HG03139 (cell line): ENCODE results near the gene MAD2L2.

Experiments used
- ATAC-seq: cut with Tn5 transposase; IDR thresholded peaks from one replicate; pipeline ENCODE4 v1.9.1; 2021; ENCODE audit not compliant: unreplicated experiment

Gene MAD2L2

DNA sequence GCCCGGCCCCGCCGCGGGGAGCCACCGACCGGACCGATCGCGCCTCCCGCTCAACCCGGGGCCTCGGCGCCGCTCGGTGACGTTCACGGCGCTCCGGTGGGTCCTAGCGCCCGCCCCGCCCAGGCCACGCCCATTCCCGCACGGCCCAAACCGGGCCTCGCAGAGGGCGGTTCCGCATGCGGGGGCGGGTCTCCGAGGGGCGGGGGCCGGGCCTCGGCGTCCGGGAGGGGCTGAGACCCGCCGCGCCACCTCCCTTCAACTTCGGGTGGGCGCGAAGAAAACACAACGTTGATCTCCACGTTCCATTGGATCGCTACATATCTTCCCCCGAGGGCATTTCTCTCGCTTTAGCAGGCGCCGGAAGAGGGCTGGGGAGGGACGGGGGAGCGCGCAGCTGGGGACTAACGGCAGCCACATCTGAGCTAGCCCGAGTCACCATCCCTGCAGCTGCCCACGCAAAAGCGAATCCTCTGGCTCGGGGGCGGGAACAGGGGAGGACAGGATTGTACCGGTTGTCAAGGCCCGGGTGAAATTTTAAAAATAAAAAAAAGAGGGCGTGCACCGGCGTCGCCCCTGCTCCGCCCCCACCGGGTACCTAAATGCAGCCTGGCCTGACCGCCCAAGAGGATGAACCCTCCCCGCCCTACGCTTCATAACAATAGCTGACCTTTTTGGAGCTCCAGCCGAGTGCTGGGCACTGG lies at the start of gene MAD2L2:
MAD2L2 (minus strand) TSS at position 78 of the 701 bp plus-strand sequence. CDS start 547 bp downstream, outside the sequence.
- peak; percentile 77 for ATAC-seq

DNA sequence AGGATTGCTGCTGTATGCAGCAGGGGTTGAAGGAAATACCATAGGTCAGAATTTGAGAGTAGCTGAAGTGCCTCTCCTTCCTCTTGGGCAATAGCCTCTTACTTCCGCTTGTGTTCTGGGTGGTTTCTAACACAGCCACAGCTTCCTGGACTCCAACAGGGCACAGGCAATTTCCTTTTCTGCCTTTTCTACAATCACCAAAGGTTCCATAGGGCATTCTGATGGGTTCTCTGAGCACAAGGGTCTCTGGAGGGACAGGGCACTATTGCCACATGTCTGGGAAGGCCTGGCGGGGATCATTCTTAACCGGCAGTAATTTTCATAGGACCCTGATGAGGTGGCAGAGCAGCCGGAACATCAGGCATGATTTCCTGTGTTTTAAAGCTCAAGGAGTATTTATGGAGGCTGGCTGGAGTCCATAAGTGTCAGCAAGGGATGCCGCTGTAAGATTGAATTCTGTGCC lies 49.5 kb upstream of the MAD2L2 start:
- peak; percentile 50 for ATAC-seq

DNA sequence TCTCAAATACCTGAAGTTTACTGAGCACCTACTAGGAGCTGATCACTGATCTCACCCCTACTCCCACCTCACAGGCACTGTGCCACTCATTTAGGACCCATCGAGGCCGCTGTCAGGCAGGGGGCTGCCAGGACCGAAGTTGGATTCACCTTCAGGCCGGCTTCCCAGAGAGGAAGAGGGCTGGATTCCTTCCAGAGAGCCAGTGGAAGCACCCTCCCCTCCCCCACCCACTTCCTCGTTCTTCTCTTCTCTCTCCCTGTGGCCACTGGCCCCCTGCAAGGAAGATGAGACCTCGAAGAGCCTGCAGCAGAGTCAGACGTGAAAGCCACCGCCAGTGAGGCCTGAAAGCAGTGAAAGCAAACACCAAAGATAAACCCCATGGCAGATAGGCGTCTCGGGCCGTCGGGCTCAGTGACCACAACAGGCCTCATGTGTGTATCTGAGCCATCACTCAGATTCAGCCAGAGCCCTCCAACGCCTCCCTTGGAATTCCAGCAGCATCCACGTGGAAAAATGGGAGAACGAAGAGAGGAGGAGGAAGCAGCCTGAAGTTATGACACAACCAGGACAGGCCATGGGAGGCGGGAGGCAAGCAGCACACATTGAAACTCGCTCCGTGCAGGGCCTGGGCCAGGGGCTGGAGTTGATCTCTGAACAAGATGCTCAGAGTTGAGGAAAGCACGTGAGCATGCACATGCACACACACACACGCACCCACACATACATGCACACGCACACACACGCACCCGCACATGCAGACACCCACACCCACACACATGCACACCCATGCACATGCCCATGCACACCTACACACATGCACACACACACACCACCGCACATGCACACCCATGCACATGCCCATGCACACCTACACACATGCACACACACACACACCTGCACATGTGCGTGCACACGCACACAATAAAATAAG lies 48.8 kb upstream of the MAD2L2 start:
- no peak for ATAC-seq

DNA sequence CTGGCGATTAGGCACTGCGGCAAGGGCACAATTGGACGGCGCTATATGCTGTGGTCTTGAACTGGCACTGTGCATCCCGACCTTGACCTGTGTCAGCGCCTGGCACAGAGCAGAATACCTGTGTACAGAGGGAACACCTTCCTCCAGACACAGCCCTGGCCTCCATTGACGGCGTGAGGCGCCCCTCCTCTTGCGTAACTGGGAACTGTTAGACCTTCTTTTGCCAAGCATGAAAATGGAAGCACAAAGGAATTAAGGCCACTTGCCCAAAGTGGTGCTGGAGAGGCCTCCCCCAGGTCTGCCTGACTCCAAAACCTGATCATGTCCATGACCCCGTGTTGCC lies 48.2 kb upstream of the MAD2L2 start:
- no peak for ATAC-seq

DNA sequence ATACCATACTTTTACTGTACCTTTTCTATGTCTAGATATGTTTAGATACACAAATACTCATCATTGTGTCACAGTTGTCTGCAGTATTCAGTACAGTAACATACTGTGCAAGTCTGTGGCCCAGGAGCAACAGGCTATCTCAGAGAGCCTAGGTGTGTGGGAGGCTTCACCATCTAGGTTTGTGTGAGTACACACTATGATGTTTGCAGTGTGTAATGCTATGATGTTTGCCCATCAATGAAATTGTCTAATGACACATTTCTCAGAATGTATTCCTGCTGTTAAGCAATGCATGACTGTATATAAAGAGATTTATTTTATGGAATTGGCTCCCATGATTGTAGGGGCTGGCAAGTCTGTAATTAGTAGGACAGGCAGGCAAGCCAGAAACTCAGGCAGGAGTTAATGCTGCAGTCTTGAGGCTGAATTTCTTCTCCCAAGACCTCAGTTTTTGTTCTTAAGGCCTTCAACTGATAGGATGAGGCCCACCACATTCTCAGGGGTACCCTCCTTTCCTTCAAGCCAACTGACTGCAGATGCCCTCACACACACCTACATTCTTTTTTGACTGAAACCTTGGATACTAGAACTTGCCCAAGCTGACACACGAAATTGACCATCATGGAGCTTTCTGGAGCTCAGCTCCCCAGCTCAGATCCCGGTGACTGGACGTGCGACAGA lies 47.3 kb upstream of the MAD2L2 start:
- ATAC-seq = no peak

DNA sequence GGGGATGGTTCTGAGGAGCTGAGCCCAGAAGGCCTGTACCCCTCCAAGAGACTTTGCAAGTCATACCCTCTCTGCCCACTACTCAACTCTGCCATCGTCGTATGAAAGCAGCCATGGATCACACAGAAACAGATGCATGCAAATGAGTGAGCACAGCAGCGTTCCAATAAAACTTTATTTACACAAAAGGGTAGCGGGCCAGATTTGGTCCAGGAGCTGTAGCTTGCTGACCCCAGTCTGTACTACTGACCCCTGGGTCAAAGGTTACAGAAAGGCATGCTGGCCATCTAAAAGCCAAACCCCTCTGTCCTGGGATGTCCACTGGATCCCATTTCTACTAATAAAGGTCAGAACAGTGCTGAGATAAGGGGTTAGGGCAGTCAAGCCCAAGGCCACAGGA lies 46.2 kb upstream of the MAD2L2 start:
- no peak for ATAC-seq

DNA sequence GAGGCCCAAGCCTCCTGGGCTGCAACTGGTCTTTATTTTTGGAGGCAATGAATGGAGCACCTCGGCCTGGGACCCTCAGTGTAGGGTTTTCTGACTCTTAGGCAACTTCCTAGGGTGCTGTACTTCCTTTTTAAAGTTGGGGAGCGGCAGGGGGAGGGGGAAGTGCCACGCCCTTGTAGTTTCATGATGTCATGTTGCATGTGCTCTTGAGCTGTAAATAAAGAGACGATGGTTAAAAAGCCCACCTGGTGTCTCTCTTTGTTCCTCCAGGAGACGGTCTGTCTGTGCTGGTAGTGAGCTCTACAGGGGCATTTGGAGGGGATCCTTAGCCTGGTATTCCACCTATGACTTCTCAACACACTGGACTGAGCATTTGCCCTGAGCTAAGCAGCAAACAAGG lies 44.7 kb upstream of the MAD2L2 start:
- no peak for ATAC-seq

DNA sequence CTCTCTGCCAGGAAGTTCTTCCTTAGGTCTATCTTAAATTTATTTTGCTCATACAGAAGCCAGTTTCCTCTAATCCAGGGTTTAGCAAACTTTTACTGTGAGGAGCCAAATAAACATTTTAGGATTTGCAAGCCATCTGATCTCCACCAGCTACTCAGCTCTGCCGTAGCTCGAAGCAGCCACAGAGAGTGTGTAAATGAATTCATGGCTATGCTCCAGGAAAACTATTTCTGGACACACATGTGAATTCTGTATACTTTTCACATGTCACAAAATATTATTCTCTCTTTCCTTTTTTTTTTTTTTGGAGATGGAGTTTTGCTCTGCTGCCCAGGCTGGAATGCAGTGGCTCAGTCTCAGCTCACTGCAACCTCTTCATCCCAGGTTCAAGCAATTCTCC lies 41.6 kb upstream of the MAD2L2 start:
- no peak for ATAC-seq

DNA sequence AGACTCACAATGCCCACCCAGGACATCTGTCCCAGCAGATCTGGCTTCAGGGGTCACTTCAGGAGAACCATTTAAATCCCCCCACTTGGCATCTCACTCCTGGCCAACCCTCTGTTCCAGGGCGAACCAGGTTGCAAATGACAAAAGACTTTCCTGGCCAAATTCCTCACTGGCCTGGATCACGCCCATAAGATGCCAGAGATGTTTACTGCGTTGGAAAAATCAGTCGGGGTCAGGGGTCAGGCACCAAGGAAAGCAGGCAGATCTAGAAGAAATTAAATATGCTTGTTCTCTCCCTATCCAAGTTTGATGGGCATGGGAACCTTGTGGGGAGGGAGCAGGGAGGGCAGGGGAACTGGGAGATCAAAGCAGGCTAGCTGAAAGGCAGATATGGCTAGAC lies 40.4 kb upstream of the MAD2L2 start:
- no peak for ATAC-seq

DNA sequence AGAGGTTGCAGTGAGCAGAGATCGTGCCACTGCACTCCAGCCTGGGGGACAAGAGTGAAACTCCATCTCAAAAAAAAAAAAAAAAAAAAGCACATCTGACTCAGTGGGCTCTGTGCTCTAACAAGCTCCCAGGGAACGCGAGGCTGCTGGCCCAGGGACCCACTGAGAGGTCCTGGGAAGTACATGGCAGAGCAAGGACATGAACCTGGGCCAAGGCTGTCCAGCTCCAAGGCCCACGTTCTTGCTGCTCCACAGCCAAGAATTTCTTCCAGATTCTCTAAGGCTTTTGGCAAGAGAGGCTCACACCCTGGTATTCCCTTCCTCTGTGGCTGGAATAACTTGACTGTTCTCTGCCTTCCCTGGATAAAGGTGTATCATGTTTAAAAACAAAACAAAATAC lies 39.6 kb upstream of the MAD2L2 start:
- no peak for ATAC-seq

DNA sequence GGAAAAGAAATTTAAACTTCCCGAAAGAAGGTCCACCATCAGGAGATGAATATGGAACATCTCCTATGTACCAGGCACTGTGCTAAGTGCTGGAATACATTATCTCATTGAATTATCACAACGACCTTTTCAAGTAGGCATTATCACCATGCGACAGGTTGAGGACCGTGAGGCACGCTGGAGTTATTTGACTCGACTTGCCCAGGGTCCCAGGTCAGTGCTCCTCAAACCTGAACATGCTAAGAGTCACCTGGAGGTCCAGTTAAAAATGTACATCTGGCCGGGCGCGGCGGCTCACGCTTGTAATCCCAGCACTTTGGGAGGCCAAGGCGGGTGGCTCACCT lies 39.1 kb upstream of the MAD2L2 start:
- no peak for ATAC-seq

DNA sequence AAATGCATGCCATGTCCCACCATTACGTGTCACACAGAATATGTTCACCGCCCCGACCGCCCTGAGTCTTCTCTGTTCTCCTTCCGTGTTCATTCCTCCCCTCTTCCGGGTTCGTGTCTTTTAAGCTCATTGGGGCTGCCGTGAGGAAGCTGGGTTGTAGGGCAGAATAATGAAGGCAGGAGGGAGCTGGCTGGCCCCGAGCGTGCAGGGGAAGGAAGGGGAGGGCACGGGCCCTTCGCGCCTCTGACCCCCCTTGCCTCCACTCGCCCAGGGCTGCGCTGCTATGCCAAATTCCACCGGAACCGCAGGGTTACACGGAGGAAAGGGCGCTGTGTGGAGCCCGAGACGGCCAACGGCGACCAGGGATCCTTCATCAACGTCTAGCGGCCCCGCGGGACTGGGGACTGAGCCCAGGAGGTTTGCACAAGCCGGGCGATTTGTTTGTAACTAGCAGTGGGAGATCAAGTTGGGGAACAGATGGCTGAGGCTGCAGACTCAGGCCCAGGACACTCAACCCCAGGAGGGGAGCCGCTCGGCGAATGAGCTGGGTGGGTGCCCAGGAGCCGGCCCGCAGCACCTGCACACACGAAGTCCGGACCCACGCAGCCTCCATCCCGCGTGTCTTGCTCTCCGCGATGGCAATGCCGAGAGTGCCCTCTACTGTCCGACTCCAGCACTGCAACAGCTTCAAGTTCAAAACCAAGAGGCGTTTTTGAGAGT lies 38.5 kb upstream of the MAD2L2 start:
- ATAC-seq = no peak

DNA sequence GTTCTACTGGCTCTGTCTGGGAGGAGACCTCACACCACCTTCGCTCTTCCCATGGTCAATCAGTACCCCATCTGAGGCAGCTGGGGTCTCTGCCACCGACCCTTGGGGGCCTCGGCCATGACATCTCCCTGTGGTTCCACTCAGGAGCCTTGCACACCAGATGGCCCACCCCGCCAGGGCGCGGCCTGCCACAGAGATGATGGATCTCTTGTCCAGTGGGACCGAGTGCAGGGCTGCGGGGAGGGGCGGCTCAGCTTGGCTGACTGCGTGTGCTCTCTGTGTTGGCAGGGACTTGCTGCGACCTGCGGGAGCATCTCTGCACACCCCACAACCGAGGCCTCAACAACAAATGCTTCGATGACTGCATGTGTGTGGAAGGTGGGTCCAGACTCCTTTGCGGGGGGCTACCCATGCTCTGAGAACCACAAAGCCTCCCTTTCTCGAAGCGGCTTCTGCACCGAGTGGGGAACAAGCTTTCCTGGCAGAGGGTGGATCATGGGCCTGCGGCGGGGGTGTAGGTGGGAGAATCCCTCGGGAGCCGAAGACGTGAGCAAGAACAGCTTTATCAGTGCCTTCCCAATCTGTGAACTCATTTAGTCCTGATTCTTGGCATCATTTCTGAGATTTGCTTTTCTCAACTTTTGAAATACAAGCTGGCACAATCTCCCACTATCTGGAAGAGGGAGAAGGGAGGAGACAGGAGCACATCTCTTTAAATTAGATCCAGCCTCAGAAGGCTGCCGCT lies 34.1 kb upstream of the MAD2L2 start:
- no peak for ATAC-seq

DNA sequence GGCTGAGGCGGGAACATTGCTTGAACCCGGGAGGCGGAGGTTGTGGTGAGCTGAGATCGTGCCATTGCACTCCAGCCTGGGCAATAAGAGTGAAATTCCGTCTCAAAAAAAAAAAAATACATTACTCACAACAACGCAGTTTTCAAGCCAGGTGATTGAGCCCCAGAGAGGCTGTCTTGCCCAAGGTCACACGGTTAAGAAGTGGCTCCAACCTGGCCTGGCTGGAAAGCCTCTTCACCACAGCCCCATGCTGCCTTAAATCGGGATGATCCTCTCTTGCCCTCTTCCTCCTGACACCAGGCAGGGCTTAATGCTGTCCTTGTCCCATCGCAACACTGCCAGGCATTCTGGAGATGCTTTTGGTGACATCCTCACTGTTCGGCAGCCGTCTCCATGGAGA lies 32.1 kb upstream of the MAD2L2 start:
- ATAC-seq = no peak

DNA sequence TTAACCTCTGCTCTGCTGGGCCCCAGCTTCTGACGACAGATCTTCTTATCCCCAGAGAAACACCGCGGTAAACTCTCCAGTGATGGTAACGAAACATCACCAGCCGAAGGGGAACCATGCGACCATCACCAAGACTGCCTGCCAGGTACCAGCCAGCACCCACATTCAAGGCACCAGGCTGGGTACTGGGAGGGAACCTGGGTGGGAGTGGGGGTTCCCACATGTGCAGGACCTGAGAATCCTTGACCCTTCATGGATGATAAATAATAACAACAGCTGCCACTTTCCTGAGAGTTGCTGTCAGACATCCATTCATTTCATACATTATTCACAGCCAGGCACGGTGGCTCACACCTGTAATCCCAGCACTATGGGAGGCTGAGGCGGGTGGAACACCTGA lies 31.3 kb upstream of the MAD2L2 start:
- ATAC-seq = no peak

DNA sequence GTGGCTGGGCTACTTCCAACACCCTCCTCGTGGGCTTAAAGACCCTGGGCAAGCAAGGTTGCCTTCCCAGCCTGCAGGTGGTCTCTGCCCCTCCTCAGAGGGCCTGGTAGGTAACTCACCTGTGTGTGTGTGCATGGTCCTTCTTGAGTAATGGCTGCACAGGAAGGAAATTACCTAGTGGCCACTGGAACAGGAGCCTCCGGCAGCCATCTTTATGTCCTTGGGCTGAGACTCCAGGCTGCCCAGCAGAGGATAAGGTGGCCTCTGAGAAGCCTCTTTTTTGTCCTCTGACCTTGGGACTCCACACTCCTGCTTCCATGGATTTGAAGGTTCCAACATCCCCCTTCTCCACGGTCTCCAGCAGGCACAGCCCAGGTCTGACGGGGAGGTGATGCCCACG lies 30.5 kb upstream of the MAD2L2 start:
- no peak for ATAC-seq

DNA sequence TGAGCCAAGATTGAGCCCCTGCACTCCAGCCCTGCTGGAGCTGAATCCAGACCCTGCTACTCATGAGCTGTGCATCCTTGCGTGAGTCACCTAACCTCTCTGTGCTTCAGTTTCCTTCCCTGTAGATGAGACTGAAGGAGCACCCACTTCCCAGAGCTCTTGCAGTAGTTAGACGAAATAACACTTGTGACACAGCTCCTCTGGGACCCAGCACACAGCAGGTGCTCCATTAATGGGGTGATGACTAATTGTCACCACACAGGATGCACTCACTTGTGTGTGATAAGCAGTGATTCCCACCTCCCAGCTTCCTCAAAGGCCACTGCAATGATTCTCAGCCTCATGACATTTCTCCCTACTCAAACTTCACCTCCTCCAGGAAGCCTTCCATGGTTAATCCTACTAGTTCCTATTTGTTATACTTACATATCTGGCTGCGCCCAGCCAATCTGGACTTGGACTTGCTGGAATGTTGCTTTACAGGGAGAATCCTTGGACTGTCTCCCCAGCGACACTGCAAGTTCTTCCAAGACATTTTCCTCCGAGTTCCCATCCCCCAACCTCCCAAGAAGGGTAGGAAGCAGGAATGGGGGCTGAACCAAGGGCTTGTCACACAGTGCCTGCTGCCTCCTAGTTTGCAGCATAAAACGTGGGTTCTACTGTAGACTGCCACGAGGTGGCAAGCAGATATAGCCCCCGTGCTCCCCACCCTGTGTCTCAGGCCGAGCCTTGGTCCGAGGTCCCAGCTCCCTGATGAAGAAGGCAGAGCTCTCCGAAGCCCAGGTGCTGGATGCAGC lies 27.8 kb upstream of the MAD2L2 start:
- ATAC-seq = no peak

DNA sequence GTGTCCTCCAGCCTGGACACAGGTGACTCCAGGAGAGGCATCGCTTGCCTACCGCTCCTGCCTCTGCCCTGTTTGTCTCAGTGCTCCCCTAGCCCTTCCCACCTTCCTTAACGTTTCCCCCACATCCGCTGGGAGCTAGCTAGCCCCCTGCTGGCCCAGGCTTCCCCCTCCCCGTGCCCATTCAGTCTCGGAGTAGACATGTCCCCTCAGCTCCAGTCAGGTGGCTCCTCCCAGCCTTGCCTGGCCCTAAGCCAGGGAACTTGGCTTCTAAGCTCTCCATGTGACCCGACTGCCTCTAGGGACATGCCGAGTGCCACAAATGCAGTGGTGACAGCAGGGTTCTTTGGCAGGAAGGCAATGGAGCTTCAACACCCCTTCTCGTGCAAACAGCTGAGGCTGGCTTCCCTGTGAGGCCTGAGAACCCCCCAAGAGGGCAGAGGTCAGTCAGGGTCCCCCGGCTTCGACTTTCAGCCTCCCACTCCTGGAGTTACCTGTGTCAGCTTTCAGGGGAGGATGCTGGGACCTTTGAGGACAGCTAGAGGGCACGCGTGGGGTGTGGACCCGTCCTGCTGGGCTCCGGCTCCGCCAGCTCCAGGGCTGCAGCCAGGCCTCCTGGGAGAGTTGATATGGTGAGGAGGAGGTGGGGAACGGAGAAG lies 26.8 kb upstream of the MAD2L2 start:
- ATAC-seq = no peak

DNA sequence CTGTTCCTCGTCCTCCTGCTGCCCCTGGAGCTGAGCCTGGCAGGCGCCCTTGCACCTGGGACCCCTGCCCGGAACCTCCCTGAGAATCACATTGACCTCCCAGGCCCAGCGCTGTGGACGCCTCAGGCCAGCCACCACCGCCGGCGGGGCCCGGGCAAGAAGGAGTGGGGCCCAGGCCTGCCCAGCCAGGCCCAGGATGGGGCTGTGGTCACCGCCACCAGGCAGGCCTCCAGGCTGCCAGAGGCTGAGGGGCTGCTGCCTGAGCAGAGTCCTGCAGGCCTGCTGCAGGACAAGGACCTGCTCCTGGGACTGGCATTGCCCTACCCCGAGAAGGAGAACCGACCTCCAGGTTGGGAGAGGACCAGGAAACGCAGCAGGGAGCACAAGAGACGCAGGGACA lies 25.3 kb upstream of the MAD2L2 start:
- ATAC-seq = no peak
